Inflammatory macrophage treated with lipopolysaccharide for 1 hour (primary cell): ENCODE measurements around the gene MGLL.

Experiments used
- DNase-seq, 2 donors: peaks; one replicate each; pipeline ENCODE4 v3.0.0-alpha.2; 2020 to 2022

The MGLL gene

GRCh38 chr3:127644641-127645370, 177.5 kb downstream of the MGLL start:
- DNase-seq, result no peak

GRCh38 chr3:127640042-127640355, 182.3 kb downstream of the MGLL start:
- DNase-seq, result no peak

DNA sequence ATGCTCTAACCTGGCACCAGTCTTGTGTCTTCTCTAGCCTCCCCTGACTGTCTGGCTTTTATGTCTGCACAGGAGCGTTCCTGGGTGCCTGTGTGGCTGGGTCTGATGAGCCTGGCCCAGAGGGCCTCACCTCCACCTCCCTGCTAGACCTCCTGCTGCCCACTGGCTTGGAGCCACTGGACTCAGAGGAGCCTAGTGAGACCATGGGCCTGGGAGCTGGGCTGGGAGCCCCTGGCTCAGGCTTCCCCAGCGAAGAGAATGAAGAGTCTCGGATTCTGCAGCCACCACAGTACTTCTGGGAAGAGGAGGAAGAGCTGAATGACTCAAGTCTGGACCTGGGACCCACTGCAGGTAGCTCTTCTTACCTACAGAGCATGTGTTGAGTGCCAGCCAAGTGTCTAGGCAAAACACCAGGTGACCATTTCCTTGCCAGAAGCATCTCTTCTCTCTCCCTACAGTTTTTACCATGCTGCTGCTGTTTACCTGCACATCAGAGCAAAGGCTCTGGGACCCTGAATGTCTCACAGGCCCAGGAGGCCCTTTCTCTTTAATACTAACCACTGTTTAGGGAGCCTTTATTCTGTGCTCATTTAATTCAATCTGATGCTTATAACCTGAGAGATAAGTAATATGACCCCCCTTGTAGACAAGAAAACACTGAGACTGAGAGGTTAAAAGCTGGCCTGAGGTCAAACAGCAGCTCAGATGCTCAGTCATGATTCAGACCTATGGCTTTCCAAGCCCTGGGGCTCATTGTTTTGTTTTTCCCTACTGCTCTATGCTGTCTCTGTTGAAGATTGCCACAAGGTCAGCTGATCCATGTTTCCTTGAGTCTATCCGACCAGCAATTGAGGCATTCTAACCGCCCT, 182.9 kb downstream of the MGLL start:
- no peak for DNase-seq
